Caco-2 (cell line): ENCODE measurements around the gene TTBK2. TPM values are rescaled to one million over a fixed set of nuclear protein-coding genes. Genes with fewer than 3 reads are reported as not detected.

Experiments
- BruUV-seq: library from RNA; stranded (reverse); fragments of 400-500 nt; replicated peaks from 2 replicates; lab custom pipeline; 2021; lab: Mats Ljungman, UMichigan
- CTCF ChIA-PET: fragments of 300-600 bp; sonication (Branson Sonifier 250); formaldehyde crosslinking; loops from one replicate; lab custom pipeline; 2022; ENCODE audit warnings: antibody characterized with exemption; lab: Charles Lee
- POLR2A ChIA-PET: fragments of 300-600 bp; sonication (Branson Sonifier 250); formaldehyde crosslinking; loops from one replicate; lab custom pipeline; 2022; ENCODE audit warnings: antibody characterized with exemption; lab: Charles Lee
- DNase-seq, 2 experiments: peaks; one replicate each; pipeline versions ENCODE4 v3.0.0 to v3.0.0-alpha.2; 2020 to 2022
- H3K27me3 ChIP-seq: replicated peaks from 2 replicates; pipeline ENCODE4 v1.6.0; 2011; ENCODE audit warnings: low read length; ENCODE audit not compliant: control insufficient read depth, insufficient read depth
- H3K36me3 ChIP-seq: 2 replicates; pipeline ENCODE4 v1.5.1; 2011; ENCODE audit warnings: low read length; ENCODE audit not compliant: control insufficient read depth, insufficient read depth
- H3K4me1 ChIP-seq: fragments of 250-450 bp; sonication (Bioruptor Pico); 2 replicates; pipeline ENCODE4 v1.5.1; 2020; ENCODE audit warnings: mild to moderate bottlenecking
- H3K4me3 ChIP-seq: 2 replicates; pipeline ENCODE4 v1.5.1; 2011; ENCODE audit warnings: low read depth, mild to moderate bottlenecking, control low read depth, low read length
- H3K9me3 ChIP-seq: fragments of 250-450 bp; sonication (Bioruptor Pico); 2 replicates; pipeline ENCODE4 v1.5.1; 2020; ENCODE audit warnings: mild to moderate bottlenecking, moderate library complexity
- H3K27ac Mint-ChIP-seq: one replicate; pipeline ENCODE4 v1.8.0; 2022; ENCODE audit warnings: mixed read lengths; ENCODE audit not compliant: unreplicated experiment
- H3K27me3 Mint-ChIP-seq: one replicate; pipeline ENCODE4 v1.8.0; 2022; ENCODE audit warnings: mixed read lengths; ENCODE audit not compliant: insufficient read depth, unreplicated experiment
- H3K36me3 Mint-ChIP-seq: one replicate; pipeline ENCODE4 v1.8.0; 2022; ENCODE audit warnings: mild to moderate bottlenecking, mixed read lengths; ENCODE audit not compliant: insufficient read depth, unreplicated experiment
- H3K4me1 Mint-ChIP-seq: one replicate; pipeline ENCODE4 v1.8.0; 2022; ENCODE audit warnings: low read depth, mixed read lengths; ENCODE audit not compliant: unreplicated experiment
- H3K4me3 Mint-ChIP-seq: one replicate; pipeline ENCODE4 v1.8.0; 2022; ENCODE audit warnings: mild to moderate bottlenecking, moderate library complexity, mixed read lengths; ENCODE audit not compliant: unreplicated experiment
- H3K9me3 Mint-ChIP-seq: one replicate; pipeline ENCODE4 v1.8.0; 2022; ENCODE audit warnings: mixed read lengths; ENCODE audit not compliant: unreplicated experiment
- intact Hi-C: fragments of 100-400 bp; cut with micrococcal nuclease; formaldehyde crosslinking; loops from one replicate; pipeline ENCODE4 v1.10.0; 2022; ENCODE audit not compliant: unreplicated experiment
- total RNA-seq: library from RNA; stranded (reverse); gene quantifications from 2 replicates; pipeline ENCODE4 v1.2.3, GENCODE V29; 2022
- TF ChIP-seq, protein P1 (sequence below), 2 experiments: fragments of 200-600 bp in 1 of 2; IDR thresholded peaks; 1 replicate in 1 of 2; 2 replicates in 1 of 2; pipeline versions ENCODE4 v1.5.1 to v1.8.0; 2011 to 2022; ENCODE audit warnings: antibody characterized with exemption in 1 of 2, control low read depth in 1 of 2, inconsistent platforms in 1 of 2, low read depth in 1 of 2, low read length in 1 of 2, mild to moderate bottlenecking in 1 of 2, moderate library complexity in 1 of 2; ENCODE audit not compliant: insufficient read depth in 1 of 2, severe bottlenecking in 1 of 2, unreplicated experiment in 1 of 2

The TTBK2 gene
- total RNA-seq, 1 experiment from 2014 or later, result 10.1 TPM

DNA sequence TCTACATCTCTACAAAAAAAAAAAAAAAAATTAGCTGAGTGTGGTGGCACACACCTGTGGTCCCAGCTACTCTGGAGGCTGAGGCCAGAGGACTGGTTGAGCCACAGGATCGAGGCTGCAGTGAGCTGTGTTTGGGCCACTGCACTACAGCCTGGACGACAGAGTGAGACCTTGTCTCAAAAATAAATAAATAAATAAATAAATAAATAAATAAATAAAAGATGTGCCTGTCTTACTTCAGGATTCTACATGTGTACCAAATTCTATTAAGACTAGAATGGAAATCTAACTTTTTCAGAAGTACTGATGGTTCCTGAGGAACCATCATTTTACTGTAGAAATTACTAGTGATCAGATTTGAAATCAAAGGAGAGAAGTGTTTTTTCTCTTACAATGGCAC is 51.9 kb downstream of the TTBK2 start:
- POLR2A ChIA-PET, result no interaction called here
- Mint-ChIP-seq H3K4me1 (no peaks in the 10 kb centered on the region), H3K27ac (no peak overlapping the region), H3K4me3 (no peak overlapping the region), H3K36me3 (no peaks in the 10 kb centered on the region), H3K9me3 (no peaks in the 10 kb centered on the region), H3K27me3 (no peaks in the 10 kb centered on the region)
- no peaks in the 10 kb centered on the region for H3K9me3 ChIP-seq
- intact Hi-C loops, result no loop called here
- no peaks in the 10 kb centered on the region for H3K4me1 ChIP-seq
- no peaks in the 10 kb centered on the region for H3K36me3 ChIP-seq
- BruUV-seq, result no TSS peak
- no peaks in the 10 kb centered on the region for H3K27me3 ChIP-seq
- H3K4me3 ChIP-seq, result no peak overlapping the region
- CTCF ChIA-PET, result no interaction called here
- TF ChIP-seq, protein P1, sequence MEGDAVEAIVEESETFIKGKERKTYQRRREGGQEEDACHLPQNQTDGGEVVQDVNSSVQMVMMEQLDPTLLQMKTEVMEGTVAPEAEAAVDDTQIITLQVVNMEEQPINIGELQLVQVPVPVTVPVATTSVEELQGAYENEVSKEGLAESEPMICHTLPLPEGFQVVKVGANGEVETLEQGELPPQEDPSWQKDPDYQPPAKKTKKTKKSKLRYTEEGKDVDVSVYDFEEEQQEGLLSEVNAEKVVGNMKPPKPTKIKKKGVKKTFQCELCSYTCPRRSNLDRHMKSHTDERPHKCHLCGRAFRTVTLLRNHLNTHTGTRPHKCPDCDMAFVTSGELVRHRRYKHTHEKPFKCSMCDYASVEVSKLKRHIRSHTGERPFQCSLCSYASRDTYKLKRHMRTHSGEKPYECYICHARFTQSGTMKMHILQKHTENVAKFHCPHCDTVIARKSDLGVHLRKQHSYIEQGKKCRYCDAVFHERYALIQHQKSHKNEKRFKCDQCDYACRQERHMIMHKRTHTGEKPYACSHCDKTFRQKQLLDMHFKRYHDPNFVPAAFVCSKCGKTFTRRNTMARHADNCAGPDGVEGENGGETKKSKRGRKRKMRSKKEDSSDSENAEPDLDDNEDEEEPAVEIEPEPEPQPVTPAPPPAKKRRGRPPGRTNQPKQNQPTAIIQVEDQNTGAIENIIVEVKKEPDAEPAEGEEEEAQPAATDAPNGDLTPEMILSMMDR (IDR thresholded peaks at IDR 0.05; ENCODE audit: insufficient read depth in 1 of 2, low read depth in 1 of 2, low read length in 1 of 2, severe bottlenecking in 1 of 2, unreplicated experiment in 1 of 2), result no peak
- no peak for DNase-seq

DNA sequence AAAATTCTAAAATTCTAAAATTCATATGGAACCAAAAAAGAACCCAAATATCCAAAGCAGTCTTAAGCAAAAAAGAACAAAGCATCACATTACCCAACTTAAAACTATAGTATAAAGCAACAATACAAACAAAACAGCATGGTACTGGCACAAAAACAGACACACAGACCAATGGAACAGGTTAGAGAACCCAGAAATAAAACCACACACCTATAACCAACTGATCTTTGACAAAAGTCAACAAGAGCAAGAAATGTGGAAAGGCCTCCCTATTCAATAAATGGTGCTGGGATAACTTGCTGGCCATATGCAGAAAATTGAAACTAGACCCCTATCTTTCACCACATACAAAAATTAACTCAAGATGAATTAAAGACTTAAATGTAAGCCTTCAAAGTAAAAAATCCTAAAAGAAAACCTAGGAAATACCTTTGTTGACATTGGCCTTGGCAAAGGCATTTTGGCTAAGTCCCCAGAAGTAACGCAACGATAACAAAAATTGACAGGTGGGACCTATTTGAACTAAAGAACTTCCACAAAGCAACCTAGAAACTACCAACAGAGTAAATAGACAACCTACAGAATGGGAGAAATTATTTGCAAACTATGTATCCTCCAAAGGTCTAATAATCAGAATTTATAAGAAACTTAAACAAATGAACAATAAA is 56.9 kb downstream of the TTBK2 start:
- Histone ChIP-seq H3K9me3 (no peaks in the 10 kb centered on the region), H3K4me1 (peaks cover under 1% of the 10 kb centered on the region; the same call in 1 of the 2 replicates), H3K27me3 (no peaks in the 10 kb centered on the region), H3K4me3 (no peak overlapping the region), H3K36me3 (no peaks in the 10 kb centered on the region)
- Mint-ChIP-seq H3K27ac (no peak overlapping the region), H3K36me3 (peaks cover 6% of the 10 kb centered on the region), H3K27me3 (no peaks in the 10 kb centered on the region), H3K4me3 (no peak overlapping the region), H3K9me3 (no peaks in the 10 kb centered on the region), H3K4me1 (no peaks in the 10 kb centered on the region)
- DNase-seq, result no peak
- BruUV-seq, result no TSS peak
- TF ChIP-seq, protein P1 (IDR thresholded peaks at IDR 0.05; ENCODE audit: insufficient read depth in 1 of 2, low read depth in 1 of 2, low read length in 1 of 2, severe bottlenecking in 1 of 2, unreplicated experiment in 1 of 2), result no peak
- intact Hi-C loops, result no loop called here
- CTCF ChIA-PET, result no interaction called here
- POLR2A ChIA-PET, result no interaction called here

DNA sequence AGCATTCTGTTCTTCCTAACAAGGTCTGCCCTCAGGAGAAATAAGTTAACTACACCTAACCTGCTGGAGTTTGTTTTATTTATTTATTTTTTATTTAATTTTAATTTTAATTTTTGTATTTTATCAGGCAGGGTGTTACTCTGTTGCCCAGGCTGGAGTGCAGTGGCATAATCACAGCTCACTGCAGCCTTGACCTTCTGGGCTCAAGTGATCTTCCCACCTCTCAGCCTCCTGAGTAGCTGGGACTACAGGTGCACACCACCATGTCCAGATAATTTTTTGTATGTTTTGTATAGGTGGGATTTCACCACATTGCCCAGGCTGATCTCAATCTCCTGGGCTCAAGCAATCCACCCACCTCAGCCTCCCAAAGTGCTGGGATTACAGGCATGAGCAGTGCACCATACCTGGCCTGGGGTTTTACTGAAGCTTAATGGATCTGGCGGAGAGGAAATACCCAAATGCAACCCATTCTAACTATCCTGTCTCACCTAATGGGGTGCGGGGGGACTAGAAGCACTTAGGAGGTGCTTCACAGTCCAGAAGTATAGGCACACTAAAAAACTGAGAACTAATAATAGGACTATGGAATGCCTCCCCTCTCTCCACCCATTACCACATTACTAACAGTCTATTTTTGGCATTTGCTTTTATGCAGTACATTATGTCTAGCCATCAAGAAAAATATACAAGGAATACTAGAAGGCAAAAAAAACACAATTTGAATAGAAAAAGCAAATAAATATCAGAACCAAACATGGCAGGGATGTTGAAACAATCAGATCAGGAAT is 61.4 kb downstream of the TTBK2 start:
- H3K9me3 ChIP-seq, result no peaks in the 10 kb centered on the region
- intact Hi-C loops, result no loop called here
- no peak overlapping the region for H3K4me3 ChIP-seq
- Mint-ChIP-seq H3K4me1 (no peaks in the 10 kb centered on the region), H3K9me3 (no peaks in the 10 kb centered on the region), H3K27me3 (no peaks in the 10 kb centered on the region), H3K4me3 (no peak overlapping the region), H3K36me3 (peaks cover 6% of the 10 kb centered on the region), H3K27ac (no peak overlapping the region)
- BruUV-seq, result no TSS peak
- H3K4me1 ChIP-seq, result peaks cover 6% of the 10 kb centered on the region; the same call in 1 of the 2 replicates
- TF ChIP-seq, protein P1 (IDR thresholded peaks at IDR 0.05; ENCODE audit: insufficient read depth in 1 of 2, low read depth in 1 of 2, low read length in 1 of 2, severe bottlenecking in 1 of 2, unreplicated experiment in 1 of 2), result no peak
- POLR2A ChIA-PET, result no interaction called here
- DNase-seq, result no peak
- H3K27me3 ChIP-seq, result no peaks in the 10 kb centered on the region
- CTCF ChIA-PET, result no interaction called here
- H3K36me3 ChIP-seq, result no peaks in the 10 kb centered on the region
